CD14-positive monocyte (primary cell): ENCODE data around the gene CRACDL. TPM values are rescaled to one million over a fixed set of nuclear protein-coding genes. Genes with fewer than 3 reads are reported as not detected.
A peak's percentile ranks its signal among the peaks of the same experiment; 100 is the strongest.

Source experiments
- DNase-seq, 3 donors: peaks; one replicate each; pipeline ENCODE4 v3.0.0-alpha.2; 2011 to 2022
- H2AFZ ChIP-seq: 2 replicates; pipeline ENCODE4 v1.6.0; 2012; ENCODE audit warnings: mild to moderate bottlenecking, low read depth, low read length, inconsistent platforms; ENCODE audit not compliant: insufficient read depth, poor library complexity, severe bottlenecking
- H3K27ac ChIP-seq, 2 donors: 1 replicate in 1 of 2; 2 replicates in 1 of 2; pipeline ENCODE4 v1.5.1; 2012 to 2013; ENCODE audit warnings: low read length in 2 of 2, control low read depth in 1 of 2, inconsistent platforms in 1 of 2, low read depth in 1 of 2, mild to moderate bottlenecking in 1 of 2
- H3K27me3 ChIP-seq, 2 donors: one replicate each; pipeline versions ENCODE4 v1.6.0 to v1.6.1; 2011 to 2013; ENCODE audit warnings: low read length in 2 of 2; ENCODE audit not compliant: control insufficient read depth in 2 of 2, insufficient read depth in 2 of 2
- H3K36me3 ChIP-seq, 2 donors: replicated peaks in 1 of 2; 1 replicate in 1 of 2; 2 replicates in 1 of 2; pipeline versions ENCODE4 v1.5.1 to v1.6.1; 2012 to 2013; ENCODE audit warnings: low read length in 2 of 2, control low read depth in 1 of 2, inconsistent platforms in 1 of 2, mild to moderate bottlenecking in 1 of 2; ENCODE audit not compliant: insufficient read depth in 2 of 2, control insufficient read depth in 1 of 2
- H3K4me1 ChIP-seq, 2 donors: 1 replicate in 1 of 2; 2 replicates in 1 of 2; pipeline versions ENCODE4 v1.5.1 to v1.6.1; 2012 to 2013; ENCODE audit warnings: low read length in 2 of 2, control low read depth in 1 of 2, inconsistent platforms in 1 of 2, mild to moderate bottlenecking in 1 of 2, moderate library complexity in 1 of 2; ENCODE audit not compliant: insufficient read depth in 2 of 2, control insufficient read depth in 1 of 2
- H3K4me2 ChIP-seq: replicated peaks from 2 replicates; pipeline ENCODE3; 2012; ENCODE audit warnings: low read length, moderate library complexity, mild to moderate bottlenecking; ENCODE audit not compliant: poor library complexity, severe bottlenecking; ENCODE audit errors: extremely low read depth
- H3K4me3 ChIP-seq, 3 experiments: fragments of 200-600 bp in 1 of 3; sonication (generic) in 1 of 3; replicated peaks in 1 of 3; 1 replicate in 2 of 3; 2 replicates in 1 of 3; pipeline ENCODE4 v1.5.1; 2011 to 2013; ENCODE audit warnings: low read length in 3 of 3, mild to moderate bottlenecking in 3 of 3, control low read depth in 2 of 3, low read depth in 2 of 3, inconsistent platforms in 1 of 3, moderate library complexity in 1 of 3
- H3K79me2 ChIP-seq: 2 replicates; pipeline ENCODE4 v1.6.0; 2012; ENCODE audit warnings: mild to moderate bottlenecking, control low read depth, inconsistent platforms, low read length, moderate library complexity; ENCODE audit not compliant: insufficient read depth
- H3K9ac ChIP-seq: 2 replicates; pipeline ENCODE4 v1.6.0; 2017; ENCODE audit warnings: low read length, mild to moderate bottlenecking; ENCODE audit not compliant: insufficient read depth, poor library complexity, severe bottlenecking
- H3K9me3 ChIP-seq, 2 donors: replicated peaks in 1 of 2; 1 replicate in 1 of 2; 2 replicates in 1 of 2; pipeline versions ENCODE4 v1.5.1 to v1.6.1; 2012 to 2013; ENCODE audit warnings: low read length in 2 of 2, control low read depth in 1 of 2; ENCODE audit not compliant: control insufficient read depth in 1 of 2, insufficient read depth in 1 of 2
- H4K20me1 ChIP-seq: 2 replicates; pipeline ENCODE4 v1.6.0; 2012; ENCODE audit warnings: mild to moderate bottlenecking, low read length, control low read depth, moderate library complexity; ENCODE audit not compliant: insufficient read depth
- H3K27ac Mint-ChIP-seq, 7 donors: one replicate each; pipeline ENCODE4 v1.8.0; 2020; ENCODE audit warnings: mild to moderate bottlenecking in 7 of 7, mixed read lengths in 7 of 7, moderate library complexity in 6 of 7, inconsistent platforms in 2 of 7
- H3K27me3 Mint-ChIP-seq, 3 donors: one replicate each; pipeline ENCODE4 v1.8.0; 2021 to 2022; ENCODE audit warnings: low read depth in 3 of 3, mild to moderate bottlenecking in 3 of 3, mixed read lengths in 3 of 3, moderate library complexity in 3 of 3, inconsistent platforms in 1 of 3
- H3K36me3 Mint-ChIP-seq, 2 donors: one replicate each; pipeline ENCODE4 v1.8.0; 2020; ENCODE audit warnings: mixed read lengths in 2 of 2, inconsistent platforms in 1 of 2, mild to moderate bottlenecking in 1 of 2
- H3K4me1 Mint-ChIP-seq: one replicate; pipeline ENCODE4 v1.8.0; 2020; ENCODE audit warnings: mild to moderate bottlenecking, mixed read lengths
- H3K4me3 Mint-ChIP-seq, 2 donors: one replicate each; pipeline ENCODE4 v1.8.0; 2020; ENCODE audit warnings: mild to moderate bottlenecking in 2 of 2, mixed read lengths in 2 of 2, moderate library complexity in 1 of 2
- H3K9me3 Mint-ChIP-seq, 7 donors: one replicate each; pipeline ENCODE4 v1.8.0; 2020 to 2022; ENCODE audit warnings: mixed read lengths in 7 of 7, mild to moderate bottlenecking in 6 of 7, moderate library complexity in 6 of 7, inconsistent platforms in 2 of 7
- WGBS: methylation state at CpG from one replicate; pipeline ENCODE4 v1.1.5; 2013; ENCODE audit warnings: missing lambda C conversion rate; ENCODE audit not compliant: insufficient coverage; 5-methylcytosine and 5-hydroxymethylcytosine counted together
- intact Hi-C, 2 donors: fragments of 100-400 bp; cut with micrococcal nuclease; formaldehyde crosslinking; loops; one replicate each; pipeline versions ENCODE4 v1.15.0 to v1.15.1; 2023
- polyA plus RNA-seq, 3 donors: library from polyadenylated mRNA; depleted of rRNA in 1 of 3; unstranded in 2 of 3; stranded (reverse) in 1 of 3; fragments of 300-500 nt in 2 of 3; fragments of >200 nt in 1 of 3; fragmentation: Illumina TruSeq in 2 of 3; gene quantifications; 1 replicate in 2 of 3; 2 replicates in 1 of 3; pipeline ENCODE4 v1.2.3, GENCODE V29; 2012 to 2021
- TF ChIP-seq, protein P1 (sequence below): fragments of 200-600 bp; IDR thresholded peaks from one replicate; pipeline ENCODE4 v1.8.0; 2022; ENCODE audit warnings: antibody characterized with exemption, mild to moderate bottlenecking

The CRACDL gene
- polyA plus RNA-seq, 3 donors, result 0.12 to 0.35 (median 0.28) TPM

DNA sequence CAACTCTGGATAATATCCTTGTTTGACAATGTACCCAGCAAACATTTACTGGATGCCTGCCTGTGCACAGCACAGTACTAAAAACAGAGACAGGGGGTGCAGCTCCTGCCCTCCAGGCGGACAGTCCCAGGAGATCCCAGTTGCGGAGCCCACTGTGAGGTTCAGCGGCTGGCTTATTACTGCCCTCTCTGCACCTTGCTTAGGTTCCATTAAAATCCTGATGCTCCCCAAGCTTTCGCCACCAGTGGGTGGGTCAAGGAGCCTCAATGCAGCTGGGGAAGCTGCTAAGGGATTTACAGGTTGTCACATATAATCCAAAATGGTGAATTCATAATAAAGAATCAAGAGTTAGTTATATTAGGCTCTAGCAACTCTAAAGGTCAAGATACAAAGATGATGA is 38.3 kb downstream of the CRACDL start:
- 100% methylated on average over 3 of the region's 4 CpGs for WGBS

DNA sequence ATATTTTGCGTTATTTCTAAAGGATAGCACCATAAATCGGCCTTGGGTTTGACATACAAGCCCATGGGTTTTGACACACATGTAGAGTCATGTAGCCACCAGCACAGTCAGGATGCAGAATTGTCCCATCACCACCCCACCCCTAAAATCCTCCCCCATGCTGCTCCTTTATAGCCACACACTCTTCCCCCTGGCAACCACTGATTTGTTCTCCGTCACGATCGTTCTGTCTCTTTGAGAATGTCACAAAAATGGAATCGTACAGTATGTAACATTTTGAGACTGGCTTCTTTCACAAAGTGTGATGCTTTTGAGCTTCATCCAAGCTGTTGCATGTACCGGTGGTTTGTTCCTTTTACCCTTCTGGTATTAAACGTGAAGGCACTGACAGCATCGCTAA is 39.1 kb downstream of the CRACDL start:
- 97% methylated on average over 9 of the region's 9 CpGs for WGBS
- no peak overlapping the region for H3K4me3 Mint-ChIP-seq
- no peaks in the 10 kb centered on the region for H3K4me1 ChIP-seq
- TF ChIP-seq, protein P1, sequence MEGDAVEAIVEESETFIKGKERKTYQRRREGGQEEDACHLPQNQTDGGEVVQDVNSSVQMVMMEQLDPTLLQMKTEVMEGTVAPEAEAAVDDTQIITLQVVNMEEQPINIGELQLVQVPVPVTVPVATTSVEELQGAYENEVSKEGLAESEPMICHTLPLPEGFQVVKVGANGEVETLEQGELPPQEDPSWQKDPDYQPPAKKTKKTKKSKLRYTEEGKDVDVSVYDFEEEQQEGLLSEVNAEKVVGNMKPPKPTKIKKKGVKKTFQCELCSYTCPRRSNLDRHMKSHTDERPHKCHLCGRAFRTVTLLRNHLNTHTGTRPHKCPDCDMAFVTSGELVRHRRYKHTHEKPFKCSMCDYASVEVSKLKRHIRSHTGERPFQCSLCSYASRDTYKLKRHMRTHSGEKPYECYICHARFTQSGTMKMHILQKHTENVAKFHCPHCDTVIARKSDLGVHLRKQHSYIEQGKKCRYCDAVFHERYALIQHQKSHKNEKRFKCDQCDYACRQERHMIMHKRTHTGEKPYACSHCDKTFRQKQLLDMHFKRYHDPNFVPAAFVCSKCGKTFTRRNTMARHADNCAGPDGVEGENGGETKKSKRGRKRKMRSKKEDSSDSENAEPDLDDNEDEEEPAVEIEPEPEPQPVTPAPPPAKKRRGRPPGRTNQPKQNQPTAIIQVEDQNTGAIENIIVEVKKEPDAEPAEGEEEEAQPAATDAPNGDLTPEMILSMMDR, result no peak
- no peak overlapping the region for H3K9ac ChIP-seq
- DNase-seq, result no peak
- no peak overlapping the region for H2AFZ ChIP-seq
- no peaks in the 10 kb centered on the region for H3K9me3 Mint-ChIP-seq
- no peaks in the 10 kb centered on the region for H4K20me1 ChIP-seq
- intact Hi-C loops, result no loop called here
- H3K36me3 ChIP-seq, result no peaks in the 10 kb centered on the region
- no peaks in the 10 kb centered on the region for H3K79me2 ChIP-seq
- peak overlapping the region in 1 of 7 donors; percentile 12 for H3K27ac Mint-ChIP-seq
- no peak overlapping the region for H3K4me3 ChIP-seq
- H3K4me2 ChIP-seq, result no peak overlapping the region
- no peaks in the 10 kb centered on the region for H3K9me3 ChIP-seq
- no peaks in the 10 kb centered on the region for H3K27me3 ChIP-seq
- H3K27me3 Mint-ChIP-seq, result peaks cover 0 to 8% (median 4%) of the 10 kb centered on the region in 3 donors
- H3K27ac ChIP-seq, result no peak overlapping the region
- no peaks in the 10 kb centered on the region for H3K36me3 Mint-ChIP-seq
- H3K4me1 Mint-ChIP-seq, result peaks cover 6% of the 10 kb centered on the region

More for the DNA sequence above, 38.3 kb downstream of the CRACDL start:
- H3K79me2 ChIP-seq, result no peaks in the 10 kb centered on the region
- no peaks in the 10 kb centered on the region for H3K9me3 Mint-ChIP-seq
- no peak overlapping the region for H3K27ac Mint-ChIP-seq
- peaks cover 6% of the 10 kb centered on the region for H3K4me1 Mint-ChIP-seq
- H3K9me3 ChIP-seq, result no peaks in the 10 kb centered on the region
- peaks cover 2 to 6% (median 4%) of the 10 kb centered on the region in 3 donors for H3K27me3 Mint-ChIP-seq
- no peaks in the 10 kb centered on the region for H3K4me1 ChIP-seq
- H3K4me2 ChIP-seq, result no peak overlapping the region
- no peaks in the 10 kb centered on the region for H3K27me3 ChIP-seq
- H2AFZ ChIP-seq, result no peak overlapping the region
- H3K4me3 Mint-ChIP-seq, result no peak overlapping the region
- no peaks in the 10 kb centered on the region for H3K36me3 Mint-ChIP-seq
- no peak for DNase-seq
- H3K27ac ChIP-seq, result no peak overlapping the region
- intact Hi-C loops, result no loop called here
- H4K20me1 ChIP-seq, result no peaks in the 10 kb centered on the region
- H3K4me3 ChIP-seq, result no peak overlapping the region
- no peaks in the 10 kb centered on the region for H3K36me3 ChIP-seq
- no peak overlapping the region for H3K9ac ChIP-seq
- TF ChIP-seq, protein P1, result no peak
